ENCODE results near the gene MAGEB3. TPM values are rescaled to one million over a fixed set of nuclear protein-coding genes. Genes with fewer than 3 reads are reported as not detected.

The MAGEB3 gene
- polyA plus RNA-seq, 1 donor (not counting 4 experiments of a cell fraction or from before 2014, with no cell fraction given): not detected

DNA sequence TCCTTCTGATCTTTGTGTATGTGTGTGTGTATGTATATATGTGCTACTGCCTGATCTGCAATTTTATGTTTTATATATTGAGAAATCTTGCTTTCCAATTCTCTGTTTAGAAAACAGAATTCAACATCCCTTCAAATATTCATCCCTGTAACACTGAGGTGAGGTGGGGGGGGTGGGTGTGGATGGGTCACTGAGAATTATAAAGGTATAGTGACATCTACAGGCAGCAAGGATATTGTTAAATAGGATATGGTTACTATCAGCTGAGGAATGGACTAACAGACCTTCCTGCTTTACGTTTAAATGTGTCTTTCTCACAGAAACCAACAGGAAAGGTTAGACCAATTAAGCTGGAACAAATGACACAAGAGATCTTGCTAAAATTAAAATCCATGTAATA, 34.1 kb upstream of the MAGEB3 start:
- Histone ChIP-seq H3K9me3 (ENCODE audit: control insufficient read depth, low read depth, low read length) (no peaks in the 10 kb centered on the region), H3K4me3 (ENCODE audit: control insufficient read depth in 2 of 3, extremely low read depth in 1 of 3, insufficient read depth in 2 of 3, low read depth in 1 of 3, low read length in 3 of 3) (no peak overlapping the region), H3K27me3 (ENCODE audit: control insufficient read depth, extremely low read depth, insufficient read depth, low read length) (no peaks in the 10 kb centered on the region), H3K27ac (ENCODE audit: control insufficient read depth, insufficient read depth, low read length) (no peak overlapping the region), H3K79me2 (ENCODE audit: control insufficient read depth, insufficient read depth, low read length) (no peaks in the 10 kb centered on the region), H3K9ac (ENCODE audit: control insufficient read depth, extremely low read depth, insufficient read depth, low read length) (no peak overlapping the region), H4K20me1 (ENCODE audit: control insufficient read depth, extremely low read depth, insufficient read depth, low read length) (no peaks in the 10 kb centered on the region), H3K9me1 (ENCODE audit: control insufficient read depth, extremely low read depth, insufficient read depth, low read length) (no peaks in the 10 kb centered on the region), H2AFZ (ENCODE audit: control insufficient read depth, low read length) (no peak overlapping the region), H3K4me1 (ENCODE audit: control insufficient read depth, extremely low read depth, insufficient read depth, low read length) (no peaks in the 10 kb centered on the region), H3K4me2 (ENCODE audit: control insufficient read depth, extremely low read depth, insufficient read depth, low read depth, low read length) (no peak overlapping the region), H3K36me3 (ENCODE audit: control insufficient read depth in 2 of 2, extremely low read depth in 1 of 2, insufficient read depth in 2 of 2, low read length in 2 of 2) (no peaks in the 10 kb centered on the region)
- TF ChIP-seq, protein P1, sequence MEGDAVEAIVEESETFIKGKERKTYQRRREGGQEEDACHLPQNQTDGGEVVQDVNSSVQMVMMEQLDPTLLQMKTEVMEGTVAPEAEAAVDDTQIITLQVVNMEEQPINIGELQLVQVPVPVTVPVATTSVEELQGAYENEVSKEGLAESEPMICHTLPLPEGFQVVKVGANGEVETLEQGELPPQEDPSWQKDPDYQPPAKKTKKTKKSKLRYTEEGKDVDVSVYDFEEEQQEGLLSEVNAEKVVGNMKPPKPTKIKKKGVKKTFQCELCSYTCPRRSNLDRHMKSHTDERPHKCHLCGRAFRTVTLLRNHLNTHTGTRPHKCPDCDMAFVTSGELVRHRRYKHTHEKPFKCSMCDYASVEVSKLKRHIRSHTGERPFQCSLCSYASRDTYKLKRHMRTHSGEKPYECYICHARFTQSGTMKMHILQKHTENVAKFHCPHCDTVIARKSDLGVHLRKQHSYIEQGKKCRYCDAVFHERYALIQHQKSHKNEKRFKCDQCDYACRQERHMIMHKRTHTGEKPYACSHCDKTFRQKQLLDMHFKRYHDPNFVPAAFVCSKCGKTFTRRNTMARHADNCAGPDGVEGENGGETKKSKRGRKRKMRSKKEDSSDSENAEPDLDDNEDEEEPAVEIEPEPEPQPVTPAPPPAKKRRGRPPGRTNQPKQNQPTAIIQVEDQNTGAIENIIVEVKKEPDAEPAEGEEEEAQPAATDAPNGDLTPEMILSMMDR (optimal IDR thresholded peaks at IDR 0.05 in 1 of 3, IDR thresholded peaks at IDR 0.05 in 1 of 3, conservative IDR thresholded peaks at IDR 0.05 in 1 of 3; ENCODE audit: extremely low read depth in 1 of 3, insufficient read depth in 2 of 3, low read length in 3 of 3): peak in 1 of 3 experiments; percentile 19
- no peak for TF ChIP-seq EZH2 (IDR thresholded peaks at IDR 0.05; ENCODE audit: low read length)
- dilution Hi-C loops (cut with MboI; ENCODE audit: extremely low pct_ligation_motif_present, low sequenced_read_pairs): no loop called here
- DNase-seq (ENCODE audit: low read depth, low spot score) (no peak), FAIRE-seq (no peak)

DNA sequence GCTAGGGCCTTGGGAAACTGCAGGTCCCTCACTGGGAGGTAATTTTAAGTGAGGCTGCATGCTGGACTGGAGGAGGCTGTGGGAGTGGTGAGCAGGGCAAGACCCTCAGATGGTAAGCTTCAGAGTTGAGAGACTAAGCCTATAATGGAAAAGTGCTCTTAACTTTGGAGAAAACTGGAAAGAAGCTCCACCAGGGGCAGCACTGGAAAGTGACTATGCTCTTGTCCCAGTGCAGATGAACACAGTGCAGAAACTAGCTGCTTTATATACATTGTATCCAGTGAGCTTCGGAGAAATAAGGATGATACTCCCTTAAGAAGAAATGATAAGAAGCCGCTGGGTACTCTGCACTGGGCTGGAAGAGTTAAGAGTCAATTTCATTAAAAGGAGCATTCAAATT, 18.3 kb upstream of the MAGEB3 start:
- TF ChIP-seq, protein P1 (optimal IDR thresholded peaks at IDR 0.05 in 1 of 3, IDR thresholded peaks at IDR 0.05 in 1 of 3, conservative IDR thresholded peaks at IDR 0.05 in 1 of 3; ENCODE audit: extremely low read depth in 1 of 3, insufficient read depth in 2 of 3, low read length in 3 of 3): no peak
- no peak for TF ChIP-seq EZH2 (IDR thresholded peaks at IDR 0.05; ENCODE audit: low read length)
- H3K36me3 ChIP-seq (ENCODE audit: control insufficient read depth in 2 of 2, extremely low read depth in 1 of 2, insufficient read depth in 2 of 2, low read length in 2 of 2): no peaks in the 10 kb centered on the region
- DNase-seq (ENCODE audit: low read depth, low spot score): no peak
- H3K27me3 ChIP-seq (ENCODE audit: control insufficient read depth, extremely low read depth, insufficient read depth, low read length): no peaks in the 10 kb centered on the region
- H3K9me3 ChIP-seq (ENCODE audit: control insufficient read depth, low read depth, low read length): peaks cover 2% of the 10 kb centered on the region
- H3K9me1 ChIP-seq (ENCODE audit: control insufficient read depth, extremely low read depth, insufficient read depth, low read length): no peaks in the 10 kb centered on the region
- H3K4me3 ChIP-seq (ENCODE audit: control insufficient read depth in 2 of 3, extremely low read depth in 1 of 3, insufficient read depth in 2 of 3, low read depth in 1 of 3, low read length in 3 of 3): no peak overlapping the region
- H3K4me1 ChIP-seq (ENCODE audit: control insufficient read depth, extremely low read depth, insufficient read depth, low read length): no peaks in the 10 kb centered on the region
- no peaks in the 10 kb centered on the region for H3K79me2 ChIP-seq (ENCODE audit: control insufficient read depth, insufficient read depth, low read length)
- H3K9ac ChIP-seq (ENCODE audit: control insufficient read depth, extremely low read depth, insufficient read depth, low read length): no peak overlapping the region
- FAIRE-seq: no peak
- dilution Hi-C loops (cut with MboI; ENCODE audit: extremely low pct_ligation_motif_present, low sequenced_read_pairs): no loop called here
- no peak overlapping the region for H2AFZ ChIP-seq (ENCODE audit: control insufficient read depth, low read length)
- no peak overlapping the region for H3K27ac ChIP-seq (ENCODE audit: control insufficient read depth, insufficient read depth, low read length)
- no peak overlapping the region for H3K4me2 ChIP-seq (ENCODE audit: control insufficient read depth, extremely low read depth, insufficient read depth, low read depth, low read length)
- no peaks in the 10 kb centered on the region for H4K20me1 ChIP-seq (ENCODE audit: control insufficient read depth, extremely low read depth, insufficient read depth, low read length)

All from keratinocyte (primary cell).